ENCODE data around the gene GARS1.

Gene GARS1

DNA sequence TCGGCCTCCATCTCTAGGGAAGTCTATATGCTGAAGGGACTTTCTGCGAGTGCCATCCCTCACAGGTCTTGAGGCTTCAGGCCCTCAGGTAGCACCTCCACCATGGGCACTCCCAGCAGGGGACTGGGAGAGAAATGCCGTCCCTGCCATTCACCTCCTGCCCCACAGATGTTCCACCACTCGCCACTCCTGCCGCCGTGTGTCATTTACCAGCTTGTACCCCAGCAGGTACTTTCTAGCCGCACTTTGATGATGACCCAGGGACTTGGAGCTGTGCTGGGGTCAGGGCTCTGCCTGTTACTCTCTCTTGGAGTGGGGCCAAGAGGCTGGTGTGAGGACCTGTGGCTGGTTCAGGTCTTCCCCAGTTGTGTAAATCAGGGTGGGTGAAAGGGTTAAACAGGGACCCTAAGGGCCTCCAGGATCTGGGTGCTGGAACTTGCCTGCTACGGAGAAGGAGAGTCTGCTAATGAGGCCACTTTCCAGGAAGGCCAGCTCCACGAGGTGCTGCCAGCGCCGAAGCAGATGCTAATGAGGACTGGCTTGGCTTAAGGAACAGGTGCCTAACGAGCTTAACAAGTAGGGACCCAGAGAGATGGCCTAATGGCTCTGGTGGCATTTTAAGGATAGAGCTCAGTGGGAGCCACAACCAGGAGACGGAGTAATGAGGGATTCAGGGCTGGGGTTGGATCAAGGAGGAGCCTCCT, 55.2 kb downstream of the GARS1 start:
- no peak overlapping the region for H3K4me2 ChIP-seq (ENCODE audit: low read length)
- 0 out of 2 replicates have a peak, but pooled peaks cover 5% of the 10 kb centered on the region for H3K36me3 ChIP-seq (ENCODE audit: insufficient read depth, low read length)

DNA sequence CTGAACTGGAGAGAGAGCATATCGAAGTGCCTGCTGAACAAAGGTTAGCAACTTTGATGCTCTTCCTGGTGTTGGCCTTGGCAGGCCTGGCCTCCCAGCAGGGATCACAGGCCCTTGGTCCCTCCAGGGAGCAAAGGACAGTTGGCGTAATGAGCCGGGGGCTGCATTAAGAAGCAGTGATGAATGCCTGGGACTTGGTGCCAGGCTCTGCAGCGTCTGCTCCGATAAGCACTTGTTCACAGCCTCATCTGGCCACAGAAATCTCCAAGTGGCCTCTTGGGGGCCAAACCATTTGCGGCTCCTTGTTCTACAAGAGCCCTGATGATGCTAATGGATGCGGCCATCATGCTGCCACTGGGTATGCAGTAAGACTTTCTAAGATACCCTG, 55.7 kb downstream of the GARS1 start:
- no peak for TF ChIP-seq EZH2 (IDR thresholded peaks at IDR 0.05; ENCODE audit: borderline replicate concordance, low read length)
- TF ChIP-seq, protein P1, sequence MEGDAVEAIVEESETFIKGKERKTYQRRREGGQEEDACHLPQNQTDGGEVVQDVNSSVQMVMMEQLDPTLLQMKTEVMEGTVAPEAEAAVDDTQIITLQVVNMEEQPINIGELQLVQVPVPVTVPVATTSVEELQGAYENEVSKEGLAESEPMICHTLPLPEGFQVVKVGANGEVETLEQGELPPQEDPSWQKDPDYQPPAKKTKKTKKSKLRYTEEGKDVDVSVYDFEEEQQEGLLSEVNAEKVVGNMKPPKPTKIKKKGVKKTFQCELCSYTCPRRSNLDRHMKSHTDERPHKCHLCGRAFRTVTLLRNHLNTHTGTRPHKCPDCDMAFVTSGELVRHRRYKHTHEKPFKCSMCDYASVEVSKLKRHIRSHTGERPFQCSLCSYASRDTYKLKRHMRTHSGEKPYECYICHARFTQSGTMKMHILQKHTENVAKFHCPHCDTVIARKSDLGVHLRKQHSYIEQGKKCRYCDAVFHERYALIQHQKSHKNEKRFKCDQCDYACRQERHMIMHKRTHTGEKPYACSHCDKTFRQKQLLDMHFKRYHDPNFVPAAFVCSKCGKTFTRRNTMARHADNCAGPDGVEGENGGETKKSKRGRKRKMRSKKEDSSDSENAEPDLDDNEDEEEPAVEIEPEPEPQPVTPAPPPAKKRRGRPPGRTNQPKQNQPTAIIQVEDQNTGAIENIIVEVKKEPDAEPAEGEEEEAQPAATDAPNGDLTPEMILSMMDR (IDR thresholded peaks at IDR 0.05; ENCODE audit: low read length) = no peak
- Histone ChIP-seq H3K27me3 (ENCODE audit: insufficient read depth, low read length) (no peaks in the 10 kb centered on the region), H3K36me3 (ENCODE audit: insufficient read depth, low read length) (0 out of 2 replicates have a peak, but pooled peaks cover 3% of the 10 kb centered on the region), H4K20me1 (ENCODE audit: insufficient read depth, low read length) (no peaks in the 10 kb centered on the region), H3K79me2 (ENCODE audit: insufficient read depth, low read length) (no peaks in the 10 kb centered on the region), H3K9ac (ENCODE audit: low read length) (no peak overlapping the region), H3K4me2 (ENCODE audit: low read length) (no peak overlapping the region), H3K27ac (ENCODE audit: low read depth, low read length, poor library complexity, severe bottlenecking) (no peak overlapping the region), H2AFZ (ENCODE audit: low read length) (no peak overlapping the region), H3K9me2 (ENCODE audit: low read depth, low read length) (no peaks in the 10 kb centered on the region), H3K4me3 (ENCODE audit: low read depth, low read length, poor library complexity, severe bottlenecking) (no peak overlapping the region), H3K4me1 (ENCODE audit: insufficient read depth, low read length, severe bottlenecking) (no peaks in the 10 kb centered on the region), H3F3A (ENCODE audit: insufficient read depth, low read length) (no peaks in the 10 kb centered on the region), H3K9me3 (ENCODE audit: low read length) (no peaks in the 10 kb centered on the region)

More for the DNA sequence above, 55.2 kb downstream of the GARS1 start:
- TF ChIP-seq, protein P1 (IDR thresholded peaks at IDR 0.05; ENCODE audit: low read length) = no peak
- TF ChIP-seq EZH2 (IDR thresholded peaks at IDR 0.05; ENCODE audit: borderline replicate concordance, low read length) = no peak
- Histone ChIP-seq H3K27me3 (ENCODE audit: insufficient read depth, low read length) (no peaks in the 10 kb centered on the region), H2AFZ (ENCODE audit: low read length) (no peak overlapping the region), H3F3A (ENCODE audit: insufficient read depth, low read length) (no peaks in the 10 kb centered on the region), H3K79me2 (ENCODE audit: insufficient read depth, low read length) (no peaks in the 10 kb centered on the region), H3K9me3 (ENCODE audit: low read length) (no peaks in the 10 kb centered on the region), H3K9me2 (ENCODE audit: low read depth, low read length) (no peaks in the 10 kb centered on the region), H3K9ac (ENCODE audit: low read length) (no peak overlapping the region), H4K20me1 (ENCODE audit: insufficient read depth, low read length) (no peaks in the 10 kb centered on the region), H3K4me1 (ENCODE audit: insufficient read depth, low read length, severe bottlenecking) (no peaks in the 10 kb centered on the region), H3K27ac (ENCODE audit: low read depth, low read length, poor library complexity, severe bottlenecking) (no peak overlapping the region), H3K4me3 (ENCODE audit: low read depth, low read length, poor library complexity, severe bottlenecking) (no peak overlapping the region)

DNA sequence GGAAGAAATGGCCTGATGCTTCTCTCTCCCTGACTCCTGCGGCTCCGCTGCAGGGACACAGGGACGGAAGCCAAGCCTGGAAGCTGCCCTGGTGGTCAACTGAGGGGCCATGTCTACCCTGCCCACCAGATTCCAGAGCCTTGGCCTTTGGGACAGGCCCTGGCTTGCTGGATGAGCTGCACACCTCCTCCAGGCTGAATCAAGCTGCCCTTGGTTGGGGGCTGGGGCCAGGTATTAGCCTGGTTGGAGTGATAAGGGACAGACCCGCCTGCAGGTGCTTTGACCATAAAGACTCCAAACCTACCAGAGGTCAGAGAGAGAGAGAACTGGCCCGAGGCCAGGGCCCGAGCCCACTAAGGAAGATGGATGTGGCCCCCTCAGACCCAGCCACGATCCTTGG, 57.5 kb downstream of the GARS1 start:
- Histone ChIP-seq H4K20me1 (ENCODE audit: insufficient read depth, low read length) (no peaks in the 10 kb centered on the region), H3K79me2 (ENCODE audit: insufficient read depth, low read length) (no peaks in the 10 kb centered on the region), H3K4me2 (ENCODE audit: low read length) (no peak overlapping the region), H3K27ac (ENCODE audit: low read depth, low read length, poor library complexity, severe bottlenecking) (no peak overlapping the region), H3K9me3 (ENCODE audit: low read length) (no peaks in the 10 kb centered on the region), H3K36me3 (ENCODE audit: insufficient read depth, low read length) (no peaks in the 10 kb centered on the region), H3K4me1 (ENCODE audit: insufficient read depth, low read length, severe bottlenecking) (no peaks in the 10 kb centered on the region), H2AFZ (ENCODE audit: low read length) (no peak overlapping the region), H3K9ac (ENCODE audit: low read length) (no peak overlapping the region), H3K4me3 (ENCODE audit: low read depth, low read length, poor library complexity, severe bottlenecking) (no peak overlapping the region), H3K9me2 (ENCODE audit: low read depth, low read length) (no peaks in the 10 kb centered on the region), H3K27me3 (ENCODE audit: insufficient read depth, low read length) (no peaks in the 10 kb centered on the region; the same call in 1 of the 2 replicates), H3F3A (ENCODE audit: insufficient read depth, low read length) (no peaks in the 10 kb centered on the region)
- TF ChIP-seq, protein P1 (IDR thresholded peaks at IDR 0.05; ENCODE audit: low read length) = no peak
- no peak for TF ChIP-seq EZH2 (IDR thresholded peaks at IDR 0.05; ENCODE audit: borderline replicate concordance, low read length)
